Activated CD4-positive, alpha-beta T cell treated with anti-CD3 and anti-CD28 coated beads, Interleukin-2, Interleukin-6, amounts not matched to agents 100 ng/mL and 50 ng/mL, durations not matched to agents 16 hours and 8 hours (primary cell): ENCODE data around the gene PRR35.

Source experiments
- DNase-seq: peaks from one replicate; pipeline ENCODE4 v3.0.0-alpha.2; 2020

Gene PRR35

GRCh38 chr16:582614-583331 lies 22.6 kb downstream of the PRR35 start:
- no peak for DNase-seq

GRCh38 chr16:583470-583814 lies 23.2 kb downstream of the PRR35 start:
- DNase-seq: no peak

- DNase-seq: no peak
Measured at GRCh38 chr16:583815-584591, 23.8 kb downstream of the PRR35 start.

GRCh38 chr16:585351-585750 lies 25.2 kb downstream of the PRR35 start:
- no peak for DNase-seq

GRCh38 chr16:586047-586644 lies 26.0 kb downstream of the PRR35 start:
- no peak for DNase-seq

GRCh38 chr16:586645-587590 lies 26.7 kb downstream of the PRR35 start:
- DNase-seq: no peak

- peak; percentile 66 for DNase-seq
Measured at GRCh38 chr16:588639-588888, 28.4 kb downstream of the PRR35 start.

- DNase-seq: peak; percentile 98
Measured at GRCh38 chr16:588889-589657, 28.9 kb downstream of the PRR35 start.

GRCh38 chr16:589658-590187 lies 29.5 kb downstream of the PRR35 start, which contains the start of gene RAB40C:
RAB40C (plus strand) TSS chr16:590066; CDS start chr16:590292, 226 bp downstream.
- DNase-seq: peak; percentile 99

- DNase-seq: no peak
Measured at GRCh38 chr16:590188-590814, 30.1 kb downstream of the PRR35 start.

- DNase-seq: no peak
Measured at GRCh38 chr16:590815-591200, 30.6 kb downstream of the PRR35 start.

- no peak for DNase-seq
Measured at GRCh38 chr16:591231-591630, 31.0 kb downstream of the PRR35 start.

GRCh38 chr16:591892-592517 lies 31.8 kb downstream of the PRR35 start:
- DNase-seq: no peak

GRCh38 chr16:592518-593306 lies 32.5 kb downstream of the PRR35 start:
- no peak for DNase-seq

GRCh38 chr16:593406-593805 lies 33.2 kb downstream of the PRR35 start:
- DNase-seq: no peak

- no peak for DNase-seq
Measured at GRCh38 chr16:593807-594206, 33.6 kb downstream of the PRR35 start.

GRCh38 chr16:595094-595528 lies 34.9 kb downstream of the PRR35 start:
- no peak for DNase-seq

GRCh38 chr16:595942-596735 lies 35.9 kb downstream of the PRR35 start:
- no peak for DNase-seq

GRCh38 chr16:596736-597060 lies 36.5 kb downstream of the PRR35 start:
- DNase-seq: no peak
